Right lobe of liver (tissue), 4 donors: Measurements from ENCODE around the gene AKR1D1.

Source experiments
- POLR2A ChIP-seq: fragments of 450-650 bp; IDR thresholded peaks from one replicate; pipeline ENCODE4 v1.6.1; 2017; ENCODE audit warnings: antibody characterized with exemption, mild to moderate bottlenecking
- TF ChIP-seq, protein P1 (sequence below), 4 donors: fragments of 200-600 bp in 3 of 4; fragments of 450-650 bp in 1 of 4; IDR thresholded peaks; one replicate each; pipeline versions ENCODE4 v1.5.1 to v1.8.0; 2016 to 2022; ENCODE audit warnings: antibody characterized with exemption in 4 of 4, mild to moderate bottlenecking in 2 of 4
- donor health status: DM: no; HTN: no; CAD: no.
- donor health status: DM: no; HTN: no; CAD: no.
- donor health status: DM: no; HTN: yes; CAD: no.

DNA sequence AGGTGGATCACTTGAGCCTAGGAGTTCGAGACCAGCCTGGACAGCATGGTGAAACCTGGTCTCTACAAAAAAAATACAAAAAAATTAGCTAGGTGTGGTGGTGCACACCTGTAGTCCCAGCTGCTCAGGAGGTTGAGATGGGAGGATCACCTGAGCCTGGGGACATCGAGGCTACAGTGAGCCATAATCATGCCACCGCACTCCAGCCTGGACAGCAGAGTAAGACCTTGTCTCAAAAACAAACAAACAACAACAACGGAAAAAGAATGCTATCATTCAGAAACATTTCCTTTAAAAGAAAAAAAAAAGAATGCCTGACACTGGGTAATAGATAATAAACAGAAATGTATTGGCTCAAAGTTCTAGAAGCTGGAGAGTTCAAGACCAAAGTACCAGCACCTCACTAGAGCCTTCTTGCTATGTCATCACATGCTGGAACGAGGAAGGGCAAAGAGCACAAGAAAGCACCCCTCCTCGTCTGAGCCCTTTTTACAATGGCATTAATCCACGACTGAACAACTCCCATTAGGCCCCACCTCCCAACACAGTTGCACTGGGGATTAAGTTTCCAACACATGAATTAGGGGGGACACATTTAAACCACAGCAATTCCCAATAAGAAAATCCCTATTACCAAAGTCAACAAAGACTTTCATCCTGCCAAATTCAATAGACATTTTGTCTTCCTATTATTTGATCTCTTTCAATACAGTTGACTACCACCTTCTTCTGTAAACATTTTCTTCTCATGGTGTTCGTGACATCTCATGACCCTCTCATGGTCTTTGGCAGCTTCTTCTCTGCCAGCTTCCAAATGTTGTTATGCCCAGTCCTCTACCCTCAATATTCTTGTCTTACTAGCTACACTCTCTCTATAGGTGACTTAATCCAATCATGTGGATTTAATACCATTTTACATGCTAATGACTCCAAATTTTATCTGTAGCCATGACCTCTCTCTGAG lies 20.0 kb downstream of the AKR1D1 start:
- TF ChIP-seq, protein P1, sequence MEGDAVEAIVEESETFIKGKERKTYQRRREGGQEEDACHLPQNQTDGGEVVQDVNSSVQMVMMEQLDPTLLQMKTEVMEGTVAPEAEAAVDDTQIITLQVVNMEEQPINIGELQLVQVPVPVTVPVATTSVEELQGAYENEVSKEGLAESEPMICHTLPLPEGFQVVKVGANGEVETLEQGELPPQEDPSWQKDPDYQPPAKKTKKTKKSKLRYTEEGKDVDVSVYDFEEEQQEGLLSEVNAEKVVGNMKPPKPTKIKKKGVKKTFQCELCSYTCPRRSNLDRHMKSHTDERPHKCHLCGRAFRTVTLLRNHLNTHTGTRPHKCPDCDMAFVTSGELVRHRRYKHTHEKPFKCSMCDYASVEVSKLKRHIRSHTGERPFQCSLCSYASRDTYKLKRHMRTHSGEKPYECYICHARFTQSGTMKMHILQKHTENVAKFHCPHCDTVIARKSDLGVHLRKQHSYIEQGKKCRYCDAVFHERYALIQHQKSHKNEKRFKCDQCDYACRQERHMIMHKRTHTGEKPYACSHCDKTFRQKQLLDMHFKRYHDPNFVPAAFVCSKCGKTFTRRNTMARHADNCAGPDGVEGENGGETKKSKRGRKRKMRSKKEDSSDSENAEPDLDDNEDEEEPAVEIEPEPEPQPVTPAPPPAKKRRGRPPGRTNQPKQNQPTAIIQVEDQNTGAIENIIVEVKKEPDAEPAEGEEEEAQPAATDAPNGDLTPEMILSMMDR (IDR thresholded peaks at IDR 0.05) = no peak
- TF ChIP-seq POLR2A = no peak
